A673 (cell line): ENCODE data around the gene RP9.

Experiments
- CTCF ChIP-seq: fragments of 300-800, 200-600 bp; sonication (generic); conservative IDR thresholded peaks from 2 replicates; pipeline ENCODE4 v1.5.1; 2017; ENCODE audit warnings: low read depth, mild to moderate bottlenecking, antibody characterized with exemption, low read length, moderate library complexity, mixed read lengths
- EZH2 ChIP-seq: fragments of 200-600 bp; sonication (generic); IDR thresholded peaks from 2 replicates; pipeline ENCODE4 v1.6.1; 2017; ENCODE audit warnings: borderline replicate concordance, low read depth, mild to moderate bottlenecking, mixed read lengths, antibody characterized with exemption, low read length; ENCODE audit not compliant: poor library complexity, severe bottlenecking

- TF ChIP-seq CTCF (no peak), EZH2 (no peak)
Observed at GRCh38 chr7:33065981-33066380, 43.2 kb downstream of the RP9 start.
